ENCODE results near the gene WDR5. TPM values are rescaled to one million over a fixed set of nuclear protein-coding genes. Genes with fewer than 3 reads are reported as not detected.

Gene WDR5
- total and polyA plus RNA-seq, 10 of the 15 experiments (the other 5 are each of a cell fraction or from before 2014, with no cell fraction given), result 1.4 to 43.7 (median 33.2) TPM

DNA sequence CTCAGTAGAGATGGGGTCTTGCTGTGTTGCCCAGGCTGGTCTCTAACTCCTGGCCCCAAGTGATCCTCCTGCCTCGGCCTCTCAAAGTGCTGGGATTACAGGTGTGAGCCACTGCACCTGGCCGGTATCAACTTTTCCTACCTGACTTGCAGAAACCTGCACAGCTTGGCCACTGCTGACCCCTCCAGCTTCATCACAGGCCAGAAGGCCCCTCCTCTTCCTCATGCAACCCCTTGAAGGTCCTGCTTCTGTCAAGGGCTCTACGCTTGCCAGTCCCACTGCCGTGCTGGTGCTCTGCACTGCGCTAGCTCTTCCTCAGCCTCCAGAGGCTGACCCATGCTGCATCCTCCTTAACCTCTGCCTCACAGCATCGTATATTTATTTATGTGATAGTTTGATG is 61.0 kb downstream of the WDR5 start (continued):
- TF ChIP-seq E2F8 (IDR thresholded peaks at IDR 0.05; ENCODE audit: low read depth, partially characterized antibody) (no peak), NFYA (IDR thresholded peaks at IDR 0.05; ENCODE audit: borderline replicate concordance, low read depth, low read length) (no peak), HDGF (IDR thresholded peaks at IDR 0.05) (no peak), USF1 (IDR thresholded peaks at IDR 0.05; ENCODE audit: borderline replicate concordance, extremely low read length, insufficient read depth, low read depth, low read length) (no peak), KDM1A (IDR thresholded peaks at IDR 0.05; ENCODE audit: borderline replicate concordance) (no peak), MTA3 (IDR thresholded peaks at IDR 0.05; ENCODE audit: borderline replicate concordance, low read length) (no peak), ATF7 (IDR thresholded peaks at IDR 0.05; ENCODE audit: low read depth) (no peak), RBBP5 (conservative IDR thresholded peaks at IDR 0.05) (no peak), RAD51 (IDR thresholded peaks at IDR 0.05) (no peak), ELK1 (IDR thresholded peaks at IDR 0.05; ENCODE audit: low read depth, low read length) (no peak)

Measured in GM12878 (cell line).